ENCODE measurements around the gene SMAD5.

DNA sequence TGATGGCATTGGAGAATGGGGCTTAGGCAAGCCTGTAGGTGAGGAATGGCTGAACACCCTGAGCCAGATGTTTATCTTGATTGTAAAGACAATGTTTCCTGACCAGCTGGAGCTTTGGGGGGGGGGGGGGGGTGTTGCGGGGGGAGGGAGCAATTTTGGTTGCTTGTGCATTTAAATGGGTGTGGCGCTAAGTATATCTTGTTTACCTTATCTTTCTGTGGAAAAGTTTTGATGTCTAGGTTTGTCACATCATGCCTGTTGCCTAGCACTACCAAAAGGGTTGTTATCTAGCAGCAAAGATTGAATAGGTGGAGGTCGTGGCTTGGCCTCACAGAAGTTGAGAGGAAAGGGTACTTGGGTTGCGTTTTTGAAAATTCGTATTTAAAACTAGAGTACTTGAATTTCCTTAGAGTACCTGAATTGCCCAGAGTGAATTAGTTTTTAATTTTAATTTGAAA is 1.3 kb downstream of the SMAD5 start:
- TF ChIP-seq CTCF (IDR thresholded peaks at IDR 0.05) (no peak), POLR2A (IDR thresholded peaks at IDR 0.05) (no peak)
